GM12878 (cell line): ENCODE data around the gene ZCCHC13. TPM values are rescaled to one million over a fixed set of nuclear protein-coding genes. Genes with fewer than 3 reads are reported as not detected.
"Not testable (repeated sequence)": the region's sequence is repeated elsewhere in the genome, so short reads cannot be mapped to it uniquely, and the experiment has no call there.

ENCODE experiments used
- ATAC-seq: fragments of 200-7000 bp; cut with Tn5 transposase; 3 replicates; pipeline ENCODE4 v1.9.1; 2020; ENCODE audit warnings: mild to moderate bottlenecking, moderate library complexity
- BruUV-seq: library from RNA; stranded (reverse); fragments of 400-500 nt; replicated peaks from 2 replicates; lab custom pipeline; 2021; lab: Mats Ljungman, UMichigan
- CTCF ChIA-PET: fragments of 300-600 bp; sonication (Branson Sonifier 250); formaldehyde crosslinking; extraction: SDS; loops from one replicate; lab custom pipeline; 2021; ENCODE audit warnings: inconsistent platforms; lab: Yijun Ruan, JAX
- POLR2A ChIA-PET: fragments of 350-600 bp; formaldehyde crosslinking; extraction: SDS; loops from one replicate; lab custom pipeline; 2021; ENCODE audit warnings: inconsistent platforms; lab: Charles Lee
- RAD21 ChIA-PET: fragments of 300-600 bp; sonication (Branson Sonifier 250); formaldehyde crosslinking; loops from one replicate; lab custom pipeline; 2023; ENCODE audit warnings: antibody characterized with exemption; ENCODE audit not compliant: unreplicated experiment; lab: Charles Lee
- SMC1A ChIA-PET: fragments of 300-600 bp; sonication (Branson Sonifier 250); formaldehyde crosslinking; loops from one replicate; lab custom pipeline; 2023; ENCODE audit not compliant: unreplicated experiment, uncharacterized antibody; lab: Charles Lee
- DNase-seq: peaks from one replicate; pipeline ENCODE4 v3.0.0-alpha.2; 2011; ENCODE audit warnings: low read depth, low spot score
- FAIRE-seq: peaks from 3 replicates; lab custom pipeline; 2011; peaks lifted over from hg19 to GRCh38; lab: Jason Lieb, UNC
- H2AFZ ChIP-seq: 2 replicates; pipeline ENCODE4 v1.6.0; 2011; ENCODE audit warnings: low read depth, low read length, control low read depth; ENCODE audit not compliant: control insufficient read depth
- H3K27ac ChIP-seq: 2 replicates; pipeline ENCODE4 v1.5.1; 2011; ENCODE audit warnings: control low read depth; ENCODE audit not compliant: control insufficient read depth, insufficient read depth
- H3K27me3 ChIP-seq, 2 experiments: replicated peaks in 1 of 2; 2 replicates each; pipeline versions ENCODE4 v1.6.0 to v1.6.1; 2011; ENCODE audit warnings: low read length in 1 of 2; ENCODE audit not compliant: control insufficient read depth in 2 of 2, insufficient read depth in 2 of 2
- H3K36me3 ChIP-seq, 2 experiments: 2 replicates each; pipeline ENCODE4 v1.5.1; 2011; ENCODE audit warnings: low read length in 1 of 2; ENCODE audit not compliant: control insufficient read depth in 2 of 2, insufficient read depth in 2 of 2
- H3K4me1 ChIP-seq: 2 replicates; pipeline ENCODE4 v1.6.1; 2011; ENCODE audit warnings: mild to moderate bottlenecking, low read length, moderate library complexity, mixed read lengths; ENCODE audit not compliant: control insufficient read depth, insufficient read depth
- H3K4me2 ChIP-seq: 2 replicates; pipeline ENCODE4 v1.6.0; 2011; ENCODE audit warnings: control low read depth; ENCODE audit not compliant: control insufficient read depth, insufficient read depth
- H3K4me3 ChIP-seq: fragments of 200-600 bp; sonication (generic); 2 replicates; pipeline ENCODE4 v1.5.1; 2016
- H3K79me2 ChIP-seq: 2 replicates; pipeline ENCODE4 v1.6.0; 2011; ENCODE audit warnings: low read length; ENCODE audit not compliant: control insufficient read depth, insufficient read depth
- H3K9ac ChIP-seq: 2 replicates; pipeline ENCODE4 v1.8.0; 2011; ENCODE audit warnings: low read length, control low read depth, mixed read lengths; ENCODE audit not compliant: control insufficient read depth, insufficient read depth
- H3K9me3 ChIP-seq: replicated peaks from 3 replicates; pipeline ENCODE4 v1.5.1; 2011; ENCODE audit warnings: mild to moderate bottlenecking, low read length; ENCODE audit not compliant: control insufficient read depth, insufficient read depth
- H4K20me1 ChIP-seq: 2 replicates; pipeline ENCODE4 v1.6.0; 2011; ENCODE audit not compliant: control insufficient read depth, insufficient read depth
- BHLHE40 ChIP-seq, 2 experiments: fragments of 450-650 bp in 1 of 2; IDR thresholded peaks; 2 replicates each; pipeline ENCODE4 v1.6.1; 2011 to 2017; ENCODE audit warnings: low read depth in 2 of 2, borderline replicate concordance in 1 of 2, improper control_type of control experiment in 1 of 2, low read length in 1 of 2, mild to moderate bottlenecking in 1 of 2
- NFXL1 ChIP-seq: fragments of 450-650 bp; IDR thresholded peaks from 2 replicates; pipeline ENCODE4 v1.6.1; 2017; ENCODE audit warnings: antibody characterized with exemption, mild to moderate bottlenecking, borderline replicate concordance
- NR2F1 ChIP-seq: fragments of 450-650 bp; conservative IDR thresholded peaks from 2 replicates; pipeline ENCODE4 v1.6.1; 2017; ENCODE audit warnings: mild to moderate bottlenecking
- WGBS: methylation state at CpG from one replicate; pipeline ENCODE4 v1.1.6; 2016; ENCODE audit warnings: low lambda C conversion rate; ENCODE audit not compliant: insufficient replicate concordance, insufficient coverage; ENCODE audit errors: missing lambda C conversion rate; 5-methylcytosine and 5-hydroxymethylcytosine counted together
- in situ Hi-C: fragments of 300-500 bp; cut with MboI; formaldehyde crosslinking; loops from 9 replicates; pipeline ENCODE4 v1.14.3; 2018; ENCODE audit warnings: mixed read lengths
- intact Hi-C: fragments of 100-400 bp; cut with micrococcal nuclease; formaldehyde crosslinking; loops from one replicate; pipeline ENCODE4 v1.14.2; 2022; ENCODE audit not compliant: unreplicated experiment
- polyA plus RNA-seq, 11 experiments: library from polyadenylated mRNA; depleted of rRNA in 4 of 11; unstranded in 6 of 11; stranded (reverse) in 5 of 11; fragments of >200 nt; fragmentation: Nextera tagmentation in 4 of 11; fragmentation: Illumina TruSeq in 1 of 11; extraction: Ambion mirVana in 4 of 11; extraction: Trizol in 1 of 11; gene quantifications; 1 replicate in 1 of 11; 2 replicates in 10 of 11; pipeline versions ENCODE4 v1.2.1 to v1.2.3, GENCODE V29; 2011 to 2016; ENCODE audit warnings: inconsistent platforms in 2 of 11, missing spikeins in 2 of 11, low read depth in 1 of 11
- total RNA-seq, 4 experiments: library from RNA; depleted of rRNA in 3 of 4; stranded (reverse); fragments of >200 nt in 3 of 4; fragmentation: Illumina TruSeq in 1 of 4; extraction: Trizol in 1 of 4; gene quantifications; 2 replicates each; pipeline versions ENCODE4 v1.2.1 to v1.2.3, GENCODE V29; 2013 to 2021

ZCCHC13 gene
- total and polyA plus RNA-seq, 10 of the 15 experiments (the other 5 are each of a cell fraction or from before 2014, with no cell fraction given), result not detected

- no peak for TF ChIP-seq NR2F1
- no peak for TF ChIP-seq BHLHE40 (IDR thresholded peaks at IDR 0.05; ENCODE audit: borderline replicate concordance in 1 of 2, low read depth in 2 of 2, low read length in 1 of 2)
Measured at GRCh38 chrX:74304016-74304415, at the start of gene ZCCHC13 (continued).

- H3K4me1 ChIP-seq, FAIRE-seq, RAD21 ChIA-PET, CTCF ChIA-PET, H3K36me3 ChIP-seq, H3K27ac ChIP-seq, H3K9ac ChIP-seq, ATAC-seq, in situ Hi-C loops, H3K9me3 ChIP-seq, H3K27me3 ChIP-seq, H3K4me3 ChIP-seq, H3K4me2 ChIP-seq, H3K79me2 ChIP-seq, intact Hi-C loops, H4K20me1 ChIP-seq, POLR2A ChIA-PET, DNase-seq, H2AFZ ChIP-seq, BruUV-seq: not testable (repeated sequence)
- SMC1A ChIA-PET, result interaction anchor here (1.1 kb wide), 1 partner anchor 13 kb away, joined by 4 read pairs; no protein-coding TSS in a partner anchor
- whole genome bisulfite sequencing, result 35% methylated on average over 1 of the region's 1 CpG
Measured at GRCh38 chrX:74258111-74258510, 45.9 kb upstream of the ZCCHC13 start.

GRCh38 chrX:74259885-74260491 lies 44.0 kb upstream of the ZCCHC13 start:
- intact Hi-C loops (no loop called here), in situ Hi-C loops (no loop called here)
- DNase-seq, result no peak
- TF ChIP-seq NFXL1, result no peak
- H2AFZ ChIP-seq, result no peak overlapping the region
- no peak for ATAC-seq
- H3K79me2 ChIP-seq, result no peaks in the 10 kb centered on the region
- POLR2A ChIA-PET, result no interaction called here
- 51% methylated on average over 4 of the region's 4 CpGs for WGBS
- no peaks in the 10 kb centered on the region for H3K27me3 ChIP-seq
- H3K4me3 ChIP-seq, result no peak overlapping the region
- no peak overlapping the region for H3K4me2 ChIP-seq
- BruUV-seq, result no TSS peak
- no peak for FAIRE-seq
- H3K4me1 ChIP-seq, result no peaks in the 10 kb centered on the region
- H3K36me3 ChIP-seq, result no peaks in the 10 kb centered on the region; a peak in 1 of 4 replicates
- RAD21 ChIA-PET, result no interaction called here
- no peak overlapping the region for H3K9ac ChIP-seq
- SMC1A ChIA-PET, result no interaction called here
- H3K9me3 ChIP-seq, result no peaks in the 10 kb centered on the region
- no peak overlapping the region for H3K27ac ChIP-seq
- H4K20me1 ChIP-seq, result no peaks in the 10 kb centered on the region
- CTCF ChIA-PET, result no interaction called here
